Measurements from ENCODE around the gene SCUBE2.

GRCh38 chr11:9019861-9020260 is 71.5 kb downstream of the SCUBE2 start:
- TF ChIP-seq CTCF (IDR thresholded peaks at IDR 0.05) (no peak), POLR2A (IDR thresholded peaks at IDR 0.05) (no peak), EP300 (IDR thresholded peaks at IDR 0.05; ENCODE audit: low read depth) (no peak)

Measured in transverse colon (tissue), 3 donors.